ENCODE measurements around the gene KDM6A.
"Not testable (repeated sequence)": the region's sequence is repeated elsewhere in the genome, so short reads cannot be mapped to it uniquely, and the experiment has no call there.

KDM6A gene

GRCh38 chrX:45133465-45133864 is 260.5 kb downstream of the KDM6A start:
- no peak for DNase-seq

- no peak for DNase-seq
Measured at GRCh38 chrX:45134315-45134731, 261.3 kb downstream of the KDM6A start.

- no peak for DNase-seq
Measured at GRCh38 chrX:45134775-45135174, 261.8 kb downstream of the KDM6A start.

- not testable (repeated sequence) for DNase-seq
Measured at GRCh38 chrX:45135391-45136075, 262.5 kb downstream of the KDM6A start.

GRCh38 chrX:45137531-45137930 is 264.5 kb downstream of the KDM6A start:
- DNase-seq: no peak

GRCh38 chrX:45138525-45138924 is 265.5 kb downstream of the KDM6A start:
- no peak for DNase-seq

GRCh38 chrX:45140812-45141211 is 267.8 kb downstream of the KDM6A start:
- DNase-seq: no peak

GRCh38 chrX:45142185-45142584 is 269.2 kb downstream of the KDM6A start:
- DNase-seq: no peak

- no peak for DNase-seq
Measured at GRCh38 chrX:45143455-45143854, 270.5 kb downstream of the KDM6A start.

GRCh38 chrX:45145492-45146215 is 272.7 kb downstream of the KDM6A start:
- DNase-seq: no peak

- DNase-seq: no peak
Measured at GRCh38 chrX:45150821-45151220, 277.8 kb downstream of the KDM6A start.

- no peak for DNase-seq
Measured at GRCh38 chrX:45154033-45154360, 281.0 kb downstream of the KDM6A start.

GRCh38 chrX:45154462-45154861 is 281.5 kb downstream of the KDM6A start:
- DNase-seq: no peak

GRCh38 chrX:45157647-45158046 is 284.7 kb downstream of the KDM6A start:
- no peak for DNase-seq
